Measurements from ENCODE around the gene MBD5. TPM values are rescaled to one million over a fixed set of nuclear protein-coding genes. Genes with fewer than 3 reads are reported as not detected.

Gene MBD5
- total and polyA plus RNA-seq, 4 donors = 4.1 to 63.2 (median 29.5) TPM

DNA sequence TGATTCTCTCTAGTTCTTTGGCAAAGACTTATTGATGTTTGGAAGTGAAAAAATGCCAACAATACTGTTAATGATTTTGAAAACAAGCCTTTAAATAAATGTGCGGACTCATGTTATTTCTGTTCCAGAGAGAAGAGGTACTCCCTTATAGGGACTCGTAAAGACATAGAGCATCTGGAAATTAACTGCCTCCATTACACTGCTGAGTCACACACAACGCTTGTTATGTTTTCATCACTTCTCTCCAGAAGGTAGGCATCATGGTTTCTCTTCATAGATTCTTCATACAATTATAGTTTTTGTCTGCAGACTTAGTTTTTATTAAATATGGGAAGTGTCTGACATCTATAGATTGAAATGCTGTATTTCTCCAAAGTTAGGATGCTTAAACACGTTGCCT lies 321.2 kb downstream of the MBD5 start:
- H3K9me3 ChIP-seq (ENCODE audit: control insufficient read depth, low read length) = no peaks in the 10 kb centered on the region
- H3K4me1 ChIP-seq (ENCODE audit: control insufficient read depth in 1 of 2, insufficient read depth in 2 of 2, low read length in 2 of 2) = no peaks in the 10 kb centered on the region
- intact Hi-C loops (cut with DNase I) = no loop called here
- 90 to 93% methylated on average over 4 of the region's 4 CpGs for WGBS, 2 donors
- no peak overlapping the region for H3K4me3 ChIP-seq (ENCODE audit: low read length in 2 of 2)
- ATAC-seq (ENCODE audit: low FRiP score) (no peak), DNase-seq (no peak)
- H3K36me3 ChIP-seq (ENCODE audit: control insufficient read depth in 1 of 2, insufficient read depth in 2 of 2, low read length in 1 of 2) = peaks cover 2% of the 10 kb centered on the region in 2 donors
- no peaks in the 10 kb centered on the region for H3K27me3 ChIP-seq (ENCODE audit: control insufficient read depth in 1 of 2, insufficient read depth in 2 of 2, low read length in 1 of 2)
- H3K27ac ChIP-seq (ENCODE audit: low read depth in 1 of 2, low read length in 2 of 2) = no peak overlapping the region

DNA sequence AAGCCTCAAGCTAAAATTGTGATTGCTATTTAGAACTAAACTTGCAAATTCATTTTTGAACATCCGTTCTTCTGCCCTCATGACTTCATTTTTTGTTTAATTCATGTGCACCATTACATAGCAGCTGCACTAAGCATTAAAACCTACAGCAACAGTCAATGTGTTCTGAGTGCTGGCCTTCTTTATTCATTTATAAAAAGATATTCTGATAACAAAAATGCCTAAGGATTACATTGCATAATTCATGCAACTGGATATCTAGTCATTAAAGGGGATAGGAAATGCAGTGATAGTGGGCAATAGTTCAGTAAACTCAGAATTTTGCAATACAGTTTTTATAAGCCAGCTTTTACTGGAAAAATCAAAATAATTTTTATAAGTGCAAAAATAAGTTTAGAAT lies 329.3 kb downstream of the MBD5 start:
- Histone ChIP-seq H3K4me1 (ENCODE audit: control insufficient read depth in 1 of 2, insufficient read depth in 2 of 2, low read length in 2 of 2) (no peaks in the 10 kb centered on the region), H3K36me3 (ENCODE audit: control insufficient read depth in 1 of 2, insufficient read depth in 2 of 2, low read length in 1 of 2) (no peaks in the 10 kb centered on the region), H3K27ac (ENCODE audit: low read depth in 1 of 2, low read length in 2 of 2) (no peak overlapping the region), H3K27me3 (ENCODE audit: control insufficient read depth in 1 of 2, insufficient read depth in 2 of 2, low read length in 1 of 2) (no peaks in the 10 kb centered on the region), H3K9me3 (ENCODE audit: control insufficient read depth, low read length) (peaks cover 2% of the 10 kb centered on the region), H3K4me3 (ENCODE audit: low read length in 2 of 2) (no peak overlapping the region)
- DNase-seq (no peak), ATAC-seq (ENCODE audit: low FRiP score) (no peak)
- intact Hi-C loops (cut with DNase I) = no loop called here
- 91 to 94% methylated on average over 1 of the region's 1 CpG for WGBS, 2 donors

DNA sequence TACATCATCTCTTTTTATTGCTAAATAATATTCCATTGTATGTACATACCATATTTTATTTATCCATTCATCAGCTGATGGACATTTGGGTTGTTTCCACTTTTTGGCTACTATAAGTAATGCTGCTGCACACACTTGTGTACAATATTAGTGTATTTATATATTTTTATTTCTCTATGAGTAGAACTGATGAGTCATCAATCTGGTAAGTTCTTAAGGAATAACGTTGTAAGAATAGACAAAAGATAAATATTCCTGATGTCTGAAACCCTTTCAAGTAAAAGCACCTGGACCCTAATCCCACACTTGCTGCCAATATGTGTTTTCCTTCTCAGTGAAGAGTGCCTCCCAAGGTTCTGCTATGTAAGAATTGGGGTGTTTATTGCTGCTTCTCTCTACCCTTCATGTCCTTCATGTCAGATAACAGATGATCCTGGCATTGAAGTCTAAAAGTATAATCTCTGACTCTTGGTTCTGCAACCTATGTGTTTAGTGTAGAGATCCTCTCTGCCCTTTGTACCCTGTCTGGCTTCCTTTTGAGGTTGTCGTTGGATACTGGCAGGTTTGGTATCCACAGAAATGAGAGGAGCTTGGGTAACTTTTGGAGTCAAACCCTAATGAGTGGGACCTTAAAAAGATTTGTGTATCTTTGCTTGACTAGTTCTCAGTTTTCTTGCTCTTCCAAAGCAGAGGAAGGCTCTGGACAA lies 330.7 kb downstream of the MBD5 start:
- H3K27me3 ChIP-seq (ENCODE audit: control insufficient read depth in 1 of 2, insufficient read depth in 2 of 2, low read length in 1 of 2) = no peaks in the 10 kb centered on the region
- WGBS, 2 donors = 73% methylated on average over 2 of the region's 2 CpGs
- H3K4me3 ChIP-seq (ENCODE audit: low read length in 2 of 2) = no peak overlapping the region
- H3K9me3 ChIP-seq (ENCODE audit: control insufficient read depth, low read length) = peaks cover 2% of the 10 kb centered on the region
- H3K4me1 ChIP-seq (ENCODE audit: control insufficient read depth in 1 of 2, insufficient read depth in 2 of 2, low read length in 2 of 2) = no peaks in the 10 kb centered on the region
- intact Hi-C loops (cut with DNase I) = no loop called here
- DNase-seq = no peak
- H3K36me3 ChIP-seq (ENCODE audit: control insufficient read depth in 1 of 2, insufficient read depth in 2 of 2, low read length in 1 of 2) = no peaks in the 10 kb centered on the region
- ATAC-seq (ENCODE audit: low FRiP score) = no peak
- no peak overlapping the region for H3K27ac ChIP-seq (ENCODE audit: low read depth in 1 of 2, low read length in 2 of 2)

DNA sequence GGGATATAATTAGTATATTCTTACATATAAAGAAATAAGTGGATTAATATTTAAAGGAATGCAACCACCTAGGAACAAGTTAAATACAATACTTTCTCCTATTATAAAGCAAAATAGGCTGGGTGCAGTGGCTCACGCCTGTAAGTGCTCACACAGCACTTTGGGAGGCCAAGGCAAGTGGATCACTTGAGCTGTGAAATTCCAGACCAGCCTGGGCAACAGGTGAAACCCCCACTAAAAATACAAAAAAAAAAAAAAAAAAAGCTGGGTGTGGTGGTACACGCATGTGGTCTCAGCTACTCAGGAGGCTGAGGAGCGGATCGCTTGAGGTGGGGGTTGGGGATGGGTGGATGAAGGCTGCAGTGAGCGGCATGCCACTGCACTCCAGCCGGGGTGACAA lies 337.5 kb downstream of the MBD5 start:
- H3K4me3 ChIP-seq (ENCODE audit: low read length in 2 of 2) = no peak overlapping the region
- H3K27me3 ChIP-seq (ENCODE audit: control insufficient read depth in 1 of 2, insufficient read depth in 2 of 2, low read length in 1 of 2) = no peaks in the 10 kb centered on the region
- no peaks in the 10 kb centered on the region for H3K4me1 ChIP-seq (ENCODE audit: control insufficient read depth in 1 of 2, insufficient read depth in 2 of 2, low read length in 2 of 2)
- intact Hi-C loops (cut with DNase I) = no loop called here
- ATAC-seq (ENCODE audit: low FRiP score) (no peak), DNase-seq (no peak)
- no peak overlapping the region for H3K27ac ChIP-seq (ENCODE audit: low read depth in 1 of 2, low read length in 2 of 2)
- no peaks in the 10 kb centered on the region for H3K36me3 ChIP-seq (ENCODE audit: control insufficient read depth in 1 of 2, insufficient read depth in 2 of 2, low read length in 1 of 2)
- H3K9me3 ChIP-seq (ENCODE audit: control insufficient read depth, low read length) = peaks cover 2% of the 10 kb centered on the region
- WGBS, 2 donors = 82 to 92% methylated on average over 6 of the region's 6 CpGs

DNA sequence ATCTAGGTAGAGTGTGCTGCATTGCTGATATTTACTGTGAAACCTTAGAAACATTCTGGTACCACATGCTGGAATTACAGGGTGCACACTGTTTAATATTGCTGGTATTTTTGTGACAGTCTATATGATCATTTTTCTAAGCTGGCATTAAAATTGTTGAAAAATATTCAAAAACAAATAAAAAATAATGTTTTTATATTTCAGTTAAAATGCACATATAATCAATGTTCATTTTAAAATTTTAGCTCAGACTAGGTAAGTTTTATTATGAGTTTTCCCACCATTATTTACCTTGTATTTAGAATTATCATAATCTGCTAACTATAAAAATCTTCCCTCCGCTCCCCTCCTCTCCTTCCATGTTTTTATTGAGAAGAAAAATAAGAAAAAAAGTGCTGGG lies 339.8 kb downstream of the MBD5 start:
- Histone ChIP-seq H3K36me3 (ENCODE audit: control insufficient read depth in 1 of 2, insufficient read depth in 2 of 2, low read length in 1 of 2) (no peaks in the 10 kb centered on the region), H3K27me3 (ENCODE audit: control insufficient read depth in 1 of 2, insufficient read depth in 2 of 2, low read length in 1 of 2) (no peaks in the 10 kb centered on the region), H3K9me3 (ENCODE audit: control insufficient read depth, low read length) (no peaks in the 10 kb centered on the region), H3K4me3 (ENCODE audit: low read length in 2 of 2) (no peak overlapping the region), H3K4me1 (ENCODE audit: control insufficient read depth in 1 of 2, insufficient read depth in 2 of 2, low read length in 2 of 2) (no peaks in the 10 kb centered on the region), H3K27ac (ENCODE audit: low read depth in 1 of 2, low read length in 2 of 2) (no peak overlapping the region)
- no peak for ATAC-seq (ENCODE audit: low FRiP score)
- 97 to 100% methylated on average over 1 of the region's 1 CpG for WGBS, 2 donors
- intact Hi-C loops (cut with DNase I) = no loop called here
- no peak for DNase-seq

DNA sequence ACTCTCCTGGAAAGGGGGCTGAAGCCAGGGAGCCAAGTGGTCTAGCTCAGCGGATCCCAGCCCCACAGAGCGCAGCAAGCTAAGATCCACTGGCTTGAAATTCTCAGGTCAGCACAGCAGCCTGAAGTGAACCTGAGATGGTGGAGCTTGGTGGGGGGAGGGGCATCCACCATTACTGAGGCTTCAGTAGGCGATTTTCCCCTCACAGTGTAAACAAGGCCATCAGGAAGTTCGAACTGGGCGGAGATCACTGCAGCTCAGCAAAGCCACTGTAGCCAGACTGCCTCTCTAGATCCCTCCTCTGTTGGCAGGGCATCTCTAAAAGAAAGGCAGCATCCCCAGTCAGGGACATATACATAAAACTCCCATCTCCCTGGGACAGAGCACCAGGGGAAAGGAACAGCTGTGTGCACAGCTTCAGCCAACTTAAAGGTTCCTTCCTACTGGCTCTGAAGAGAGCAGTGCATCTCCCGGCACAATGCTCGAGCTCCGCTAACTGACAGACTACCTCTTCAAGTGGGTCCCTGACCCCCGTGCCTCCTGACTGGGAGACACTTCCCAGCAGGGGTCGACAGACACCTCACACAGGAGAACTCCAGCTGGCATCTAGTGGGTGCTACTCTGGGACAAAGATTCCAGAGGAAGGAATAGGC lies 341.4 kb downstream of the MBD5 start:
- ATAC-seq (ENCODE audit: low FRiP score) (no peak), DNase-seq (peak in 1 of 2 donors; percentile 59)
- 90% methylated on average over 10 of the region's 10 CpGs for WGBS, 2 donors
- no peak overlapping the region for H3K4me3 ChIP-seq (ENCODE audit: low read length in 2 of 2)
- intact Hi-C loops (cut with DNase I) = no loop called here
- H3K27me3 ChIP-seq (ENCODE audit: control insufficient read depth in 1 of 2, insufficient read depth in 2 of 2, low read length in 1 of 2) = no peaks in the 10 kb centered on the region
- no peak overlapping the region for H3K27ac ChIP-seq (ENCODE audit: low read depth in 1 of 2, low read length in 2 of 2)
- no peaks in the 10 kb centered on the region for H3K4me1 ChIP-seq (ENCODE audit: control insufficient read depth in 1 of 2, insufficient read depth in 2 of 2, low read length in 2 of 2)
- no peaks in the 10 kb centered on the region for H3K36me3 ChIP-seq (ENCODE audit: control insufficient read depth in 1 of 2, insufficient read depth in 2 of 2, low read length in 1 of 2)
- H3K9me3 ChIP-seq (ENCODE audit: control insufficient read depth, low read length) = no peaks in the 10 kb centered on the region

DNA sequence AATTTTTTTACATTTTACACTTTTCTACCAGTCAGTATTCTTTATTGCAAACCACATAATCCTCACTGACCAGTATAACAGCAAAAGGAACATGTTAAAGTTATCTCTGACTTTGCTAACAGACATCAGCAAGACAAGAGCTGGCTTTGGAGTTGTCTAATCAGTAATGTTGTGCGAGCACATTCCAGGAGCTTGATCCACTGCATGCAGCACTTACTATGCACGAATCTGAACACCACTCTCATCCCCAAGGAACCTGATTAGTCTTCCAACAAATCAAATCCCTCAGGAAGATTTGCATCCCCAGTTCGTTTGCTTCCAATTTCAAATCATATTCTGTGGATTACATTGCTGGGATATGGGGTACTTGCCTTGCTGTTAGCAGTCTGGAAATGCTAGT lies 354.3 kb downstream of the MBD5 start:
- DNase-seq (no peak), ATAC-seq (ENCODE audit: low FRiP score) (no peak)
- WGBS, 2 donors = 36 to 51% methylated on average over 3 of the region's 3 CpGs
- Histone ChIP-seq H3K4me1 (ENCODE audit: control insufficient read depth in 1 of 2, insufficient read depth in 2 of 2, low read length in 2 of 2) (no peaks in the 10 kb centered on the region), H3K27me3 (ENCODE audit: control insufficient read depth in 1 of 2, insufficient read depth in 2 of 2, low read length in 1 of 2) (no peaks in the 10 kb centered on the region), H3K4me3 (ENCODE audit: low read length in 2 of 2) (no peak overlapping the region), H3K27ac (ENCODE audit: low read depth in 1 of 2, low read length in 2 of 2) (no peak overlapping the region), H3K36me3 (ENCODE audit: control insufficient read depth in 1 of 2, insufficient read depth in 2 of 2, low read length in 1 of 2) (no peaks in the 10 kb centered on the region), H3K9me3 (ENCODE audit: control insufficient read depth, low read length) (no peaks in the 10 kb centered on the region)
- intact Hi-C loops (cut with DNase I) = no loop called here

DNA sequence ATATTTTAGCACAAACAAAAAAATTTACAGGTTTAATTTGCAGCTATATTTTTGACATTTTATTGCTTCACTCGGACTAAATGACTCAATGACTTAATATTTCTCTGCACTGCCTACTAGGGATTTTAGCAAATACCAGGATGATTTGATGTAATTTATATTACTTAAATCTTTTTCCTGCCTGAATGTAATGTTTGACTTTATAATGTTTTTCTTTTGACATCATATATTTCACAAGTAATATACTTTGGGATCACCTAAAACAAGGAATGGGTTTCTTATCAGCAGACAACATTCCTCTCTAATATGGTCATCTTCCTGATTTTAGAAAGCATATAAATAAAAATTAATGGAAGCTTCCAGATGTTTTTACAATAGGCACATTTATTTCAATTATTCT lies 370.4 kb downstream of the MBD5 start:
- Histone ChIP-seq H3K4me3 (ENCODE audit: low read length in 2 of 2) (no peak overlapping the region), H3K36me3 (ENCODE audit: control insufficient read depth in 1 of 2, insufficient read depth in 2 of 2, low read length in 1 of 2) (no peaks in the 10 kb centered on the region), H3K4me1 (ENCODE audit: control insufficient read depth in 1 of 2, insufficient read depth in 2 of 2, low read length in 2 of 2) (peaks cover 0 to 3% of the 10 kb centered on the region in 2 donors), H3K9me3 (ENCODE audit: control insufficient read depth, low read length) (no peaks in the 10 kb centered on the region), H3K27ac (ENCODE audit: low read depth in 1 of 2, low read length in 2 of 2) (no peak overlapping the region), H3K27me3 (ENCODE audit: control insufficient read depth in 1 of 2, insufficient read depth in 2 of 2, low read length in 1 of 2) (no peaks in the 10 kb centered on the region)
- ATAC-seq (ENCODE audit: low FRiP score) = no peak
- intact Hi-C loops (cut with DNase I) = no loop called here
- 8 to 9% methylated on average over 1 of the region's 1 CpG for WGBS, 2 donors
- DNase-seq = no peak

DNA sequence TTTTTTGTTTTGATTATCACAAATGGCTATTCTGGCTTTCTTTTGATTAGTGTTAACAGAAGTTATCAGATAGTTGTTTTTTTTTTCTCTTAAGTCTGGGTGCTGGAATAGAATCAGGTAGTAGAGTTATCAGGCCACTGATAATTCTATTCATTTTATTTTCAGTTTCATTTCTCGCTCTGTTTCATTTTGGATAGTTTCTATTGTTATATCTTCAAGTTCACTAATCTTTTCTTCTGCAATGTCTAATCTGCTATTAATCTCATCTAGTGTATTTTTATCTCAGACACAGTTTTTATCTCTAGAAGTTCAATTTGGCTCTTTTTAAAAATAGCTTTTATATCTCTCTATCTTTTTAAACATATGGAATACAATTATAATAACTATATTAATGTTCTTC lies 381.9 kb downstream of the MBD5 start:
- Histone ChIP-seq H3K27ac (ENCODE audit: low read depth in 1 of 2, low read length in 2 of 2) (no peak overlapping the region), H3K36me3 (ENCODE audit: control insufficient read depth in 1 of 2, insufficient read depth in 2 of 2, low read length in 1 of 2) (no peaks in the 10 kb centered on the region), H3K4me3 (ENCODE audit: low read length in 2 of 2) (no peak overlapping the region), H3K9me3 (ENCODE audit: control insufficient read depth, low read length) (no peaks in the 10 kb centered on the region), H3K27me3 (ENCODE audit: control insufficient read depth in 1 of 2, insufficient read depth in 2 of 2, low read length in 1 of 2) (no peaks in the 10 kb centered on the region), H3K4me1 (ENCODE audit: control insufficient read depth in 1 of 2, insufficient read depth in 2 of 2, low read length in 2 of 2) (no peaks in the 10 kb centered on the region)
- no peak for DNase-seq
- intact Hi-C loops (cut with DNase I) = no loop called here
- WGBS, 2 donors = 91 to 95% methylated on average over 1 of the region's 1 CpG
- no peak for ATAC-seq (ENCODE audit: low FRiP score)

Measured in aorta (tissue), 5 donors.